ENCODE measurements around the gene AMOTL1.
"Not testable (repeated sequence)": the region's sequence is repeated elsewhere in the genome, so short reads cannot be mapped to it uniquely, and the experiment has no call there.

Gene AMOTL1

GRCh38 chr11:94809251-94809650, 41.1 kb downstream of the AMOTL1 start:
- Histone ChIP-seq H3K4me2 (ENCODE audit: low read length) (no peak overlapping the region), H3K4me3 (ENCODE audit: low read length) (no peak overlapping the region), H3F3A (ENCODE audit: control insufficient read depth, insufficient read depth) (no peaks in the 10 kb centered on the region), H3K4me1 (ENCODE audit: control insufficient read depth, low read length) (no peaks in the 10 kb centered on the region), H4K20me1 (ENCODE audit: control insufficient read depth, insufficient read depth, low read depth, low read length) (no peaks in the 10 kb centered on the region), H3K9me2 (replicated peaks; ENCODE audit: control insufficient read depth, low read length) (no peaks in the 10 kb centered on the region), H3K36me3 (ENCODE audit: control insufficient read depth, low read length) (no peaks in the 10 kb centered on the region), H3K27me3 (ENCODE audit: control insufficient read depth, low read length) (no peaks in the 10 kb centered on the region), H3K9me3 (ENCODE audit: control insufficient read depth, insufficient read depth, low read length) (0 out of 2 replicates have a peak, but pooled peaks cover 2% of the 10 kb centered on the region), H3K79me2 (ENCODE audit: control insufficient read depth, low read length) (no peaks in the 10 kb centered on the region), H3K27ac (ENCODE audit: low read depth, low read length) (no peak overlapping the region)
- no peak for TF ChIP-seq EZH2phosphoT487 (IDR thresholded peaks at IDR 0.05; ENCODE audit: borderline replicate concordance, low read length)
- TF ChIP-seq, protein P1, sequence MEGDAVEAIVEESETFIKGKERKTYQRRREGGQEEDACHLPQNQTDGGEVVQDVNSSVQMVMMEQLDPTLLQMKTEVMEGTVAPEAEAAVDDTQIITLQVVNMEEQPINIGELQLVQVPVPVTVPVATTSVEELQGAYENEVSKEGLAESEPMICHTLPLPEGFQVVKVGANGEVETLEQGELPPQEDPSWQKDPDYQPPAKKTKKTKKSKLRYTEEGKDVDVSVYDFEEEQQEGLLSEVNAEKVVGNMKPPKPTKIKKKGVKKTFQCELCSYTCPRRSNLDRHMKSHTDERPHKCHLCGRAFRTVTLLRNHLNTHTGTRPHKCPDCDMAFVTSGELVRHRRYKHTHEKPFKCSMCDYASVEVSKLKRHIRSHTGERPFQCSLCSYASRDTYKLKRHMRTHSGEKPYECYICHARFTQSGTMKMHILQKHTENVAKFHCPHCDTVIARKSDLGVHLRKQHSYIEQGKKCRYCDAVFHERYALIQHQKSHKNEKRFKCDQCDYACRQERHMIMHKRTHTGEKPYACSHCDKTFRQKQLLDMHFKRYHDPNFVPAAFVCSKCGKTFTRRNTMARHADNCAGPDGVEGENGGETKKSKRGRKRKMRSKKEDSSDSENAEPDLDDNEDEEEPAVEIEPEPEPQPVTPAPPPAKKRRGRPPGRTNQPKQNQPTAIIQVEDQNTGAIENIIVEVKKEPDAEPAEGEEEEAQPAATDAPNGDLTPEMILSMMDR (IDR thresholded peaks at IDR 0.05; ENCODE audit: low read depth, low read length, poor library complexity, severe bottlenecking): no peak

DNA sequence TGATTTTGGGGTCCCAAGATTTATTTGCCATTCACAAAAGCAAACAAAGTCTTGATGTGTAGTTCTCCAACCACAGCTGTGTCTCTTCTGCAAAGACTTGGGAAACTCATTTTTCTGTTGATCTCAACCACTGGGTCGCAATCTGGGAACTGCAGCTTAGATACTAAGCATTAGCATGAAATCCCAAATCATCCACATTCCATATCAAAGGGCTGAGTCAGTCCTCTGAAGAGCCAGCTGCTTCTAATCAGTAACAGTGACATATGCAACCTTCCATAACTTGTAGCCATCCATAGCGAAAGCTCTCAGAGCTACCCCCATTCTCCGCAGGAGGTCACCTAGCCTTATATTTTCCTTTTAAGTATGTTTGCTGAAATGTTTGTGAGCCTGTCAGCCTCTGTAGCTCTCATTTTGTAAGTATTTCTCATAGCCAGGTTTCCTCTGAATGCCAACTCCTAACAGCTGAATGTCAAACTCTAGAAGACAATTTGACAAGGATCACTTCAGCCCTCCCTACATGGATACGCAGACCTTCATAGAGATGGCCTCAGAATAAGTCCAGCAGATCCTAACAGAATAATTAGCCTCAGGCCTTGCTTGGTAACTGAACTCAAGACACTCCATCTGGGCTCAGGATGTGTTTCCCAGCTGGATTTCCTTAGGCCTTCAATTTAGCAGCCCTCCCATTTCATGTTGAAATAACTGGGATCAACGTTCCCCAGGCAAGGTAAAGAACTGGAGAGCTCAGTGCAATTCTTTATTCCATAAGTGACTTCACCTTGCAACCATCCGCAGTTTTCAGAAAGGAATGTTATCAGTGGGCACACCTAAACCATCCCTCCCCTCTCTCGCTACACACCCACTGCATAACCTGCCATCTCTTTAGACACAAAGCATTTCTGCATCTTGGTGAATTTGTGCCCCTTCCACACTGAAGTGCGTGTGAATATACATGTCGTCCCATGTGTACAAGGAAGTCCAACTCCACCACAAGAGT, 44.9 kb downstream of the AMOTL1 start:
- not testable (repeated sequence) for H3K27me3 ChIP-seq (ENCODE audit: control insufficient read depth, low read length)

DNA sequence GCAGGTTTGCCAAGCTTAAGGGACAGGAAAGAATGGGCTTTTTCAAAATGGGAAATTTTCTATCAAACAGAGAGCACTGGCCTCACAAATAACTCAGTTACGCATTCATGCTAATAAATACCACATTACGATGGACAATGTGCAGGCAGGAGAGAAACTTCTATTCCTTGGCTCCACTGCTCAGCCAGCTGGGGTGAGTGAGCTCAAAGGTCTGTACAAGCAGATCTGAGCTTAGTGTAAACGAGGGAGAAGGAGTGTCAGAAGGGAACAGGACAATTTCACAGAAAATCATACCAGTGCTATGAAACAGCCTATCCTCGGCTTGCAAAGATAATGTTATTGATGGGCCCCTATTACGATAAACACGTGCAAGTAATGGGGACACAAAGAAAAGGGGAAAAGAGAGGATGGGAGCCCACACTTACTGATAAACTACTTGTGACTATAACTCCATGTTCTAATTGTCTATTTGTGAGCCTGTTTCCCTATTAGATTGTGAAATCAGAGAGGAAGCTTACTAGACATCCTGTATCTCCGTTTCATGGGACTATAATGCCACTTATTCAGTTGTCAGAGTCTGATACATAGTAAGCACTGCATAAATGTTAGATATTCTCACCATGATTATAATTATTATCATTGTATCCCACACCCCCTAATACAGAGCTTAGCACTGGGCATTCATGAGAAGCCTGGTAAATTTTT, 46.3 kb downstream of the AMOTL1 start:
- no peaks in the 10 kb centered on the region for H3K36me3 ChIP-seq (ENCODE audit: control insufficient read depth, low read length)
- no peaks in the 10 kb centered on the region for H3K79me2 ChIP-seq (ENCODE audit: control insufficient read depth, low read length)
- H3K9me3 ChIP-seq (ENCODE audit: control insufficient read depth, insufficient read depth, low read length): peaks cover 12% of the 10 kb centered on the region
- no peaks in the 10 kb centered on the region for H3K27me3 ChIP-seq (ENCODE audit: control insufficient read depth, low read length)
- H3F3A ChIP-seq (ENCODE audit: control insufficient read depth, insufficient read depth): no peaks in the 10 kb centered on the region
- no peak overlapping the region for H3K4me2 ChIP-seq (ENCODE audit: low read length)
- H3K9me2 ChIP-seq (replicated peaks; ENCODE audit: control insufficient read depth, low read length): no peaks in the 10 kb centered on the region
- TF ChIP-seq, protein P1 (IDR thresholded peaks at IDR 0.05; ENCODE audit: low read depth, low read length, poor library complexity, severe bottlenecking): no peak
- TF ChIP-seq EZH2phosphoT487 (IDR thresholded peaks at IDR 0.05; ENCODE audit: borderline replicate concordance, low read length): no peak
- H3K4me1 ChIP-seq (ENCODE audit: control insufficient read depth, low read length): no peaks in the 10 kb centered on the region
- no peaks in the 10 kb centered on the region for H4K20me1 ChIP-seq (ENCODE audit: control insufficient read depth, insufficient read depth, low read depth, low read length)
- H3K27ac ChIP-seq (ENCODE audit: low read depth, low read length): no peak overlapping the region
- no peak overlapping the region for H3K4me3 ChIP-seq (ENCODE audit: low read length)

More for the DNA sequence above, 44.9 kb downstream of the AMOTL1 start:
- H3K9me2 ChIP-seq (replicated peaks; ENCODE audit: control insufficient read depth, low read length); H3K4me2 ChIP-seq (ENCODE audit: low read length); H3K27ac ChIP-seq (ENCODE audit: low read depth, low read length); H3K36me3 ChIP-seq (ENCODE audit: control insufficient read depth, low read length); H3K79me2 ChIP-seq (ENCODE audit: control insufficient read depth, low read length); H3K4me3 ChIP-seq (ENCODE audit: low read length); H3K4me1 ChIP-seq (ENCODE audit: control insufficient read depth, low read length); H3F3A ChIP-seq (ENCODE audit: control insufficient read depth, insufficient read depth); H4K20me1 ChIP-seq (ENCODE audit: control insufficient read depth, insufficient read depth, low read depth, low read length): not testable (repeated sequence)
- H3K9me3 ChIP-seq (ENCODE audit: control insufficient read depth, insufficient read depth, low read length): peaks cover 12% of the 10 kb centered on the region

Data from DOHH2 (cell line).